Panc1 (cell line): Measurements from ENCODE around the gene ZNF414.

ENCODE experiments used
- POLR2AphosphoS5 ChIP-seq: IDR thresholded peaks from 2 replicates; pipeline ENCODE4 v1.6.1; 2012; ENCODE audit warnings: mild to moderate bottlenecking, low read depth, low read length, moderate library complexity
- TF ChIP-seq, protein P1 (sequence below), 2 experiments: IDR thresholded peaks; 2 replicates each; pipeline ENCODE4 v1.6.1; 2011 to 2012; ENCODE audit warnings: low read depth in 2 of 2, control low read depth in 1 of 2, low read length in 1 of 2, mild to moderate bottlenecking in 1 of 2, moderate library complexity in 1 of 2; ENCODE audit not compliant: insufficient read depth in 1 of 2

GRCh38 chr19:8481616-8482015, 32.4 kb downstream of the ZNF414 start:
- TF ChIP-seq POLR2AphosphoS5, result no peak
- TF ChIP-seq, protein P1, sequence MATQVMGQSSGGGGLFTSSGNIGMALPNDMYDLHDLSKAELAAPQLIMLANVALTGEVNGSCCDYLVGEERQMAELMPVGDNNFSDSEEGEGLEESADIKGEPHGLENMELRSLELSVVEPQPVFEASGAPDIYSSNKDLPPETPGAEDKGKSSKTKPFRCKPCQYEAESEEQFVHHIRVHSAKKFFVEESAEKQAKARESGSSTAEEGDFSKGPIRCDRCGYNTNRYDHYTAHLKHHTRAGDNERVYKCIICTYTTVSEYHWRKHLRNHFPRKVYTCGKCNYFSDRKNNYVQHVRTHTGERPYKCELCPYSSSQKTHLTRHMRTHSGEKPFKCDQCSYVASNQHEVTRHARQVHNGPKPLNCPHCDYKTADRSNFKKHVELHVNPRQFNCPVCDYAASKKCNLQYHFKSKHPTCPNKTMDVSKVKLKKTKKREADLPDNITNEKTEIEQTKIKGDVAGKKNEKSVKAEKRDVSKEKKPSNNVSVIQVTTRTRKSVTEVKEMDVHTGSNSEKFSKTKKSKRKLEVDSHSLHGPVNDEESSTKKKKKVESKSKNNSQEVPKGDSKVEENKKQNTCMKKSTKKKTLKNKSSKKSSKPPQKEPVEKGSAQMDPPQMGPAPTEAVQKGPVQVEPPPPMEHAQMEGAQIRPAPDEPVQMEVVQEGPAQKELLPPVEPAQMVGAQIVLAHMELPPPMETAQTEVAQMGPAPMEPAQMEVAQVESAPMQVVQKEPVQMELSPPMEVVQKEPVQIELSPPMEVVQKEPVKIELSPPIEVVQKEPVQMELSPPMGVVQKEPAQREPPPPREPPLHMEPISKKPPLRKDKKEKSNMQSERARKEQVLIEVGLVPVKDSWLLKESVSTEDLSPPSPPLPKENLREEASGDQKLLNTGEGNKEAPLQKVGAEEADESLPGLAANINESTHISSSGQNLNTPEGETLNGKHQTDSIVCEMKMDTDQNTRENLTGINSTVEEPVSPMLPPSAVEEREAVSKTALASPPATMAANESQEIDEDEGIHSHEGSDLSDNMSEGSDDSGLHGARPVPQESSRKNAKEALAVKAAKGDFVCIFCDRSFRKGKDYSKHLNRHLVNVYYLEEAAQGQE (IDR thresholded peaks at IDR 0.05; ENCODE audit: insufficient read depth in 1 of 2, low read depth in 2 of 2, low read length in 1 of 2), result no peak
